RWPE1 (cell line): Measurements from ENCODE around the gene PPIA.

ENCODE experiments used
- CTCF ChIA-PET: fragments of 350-600 bp; sonication (Branson Sonifier 250); formaldehyde crosslinking; extraction: SDS; loops from one replicate; lab custom pipeline; 2021; lab: Yijun Ruan, JAX
- POLR2A ChIA-PET: fragments of 400-600 bp; formaldehyde crosslinking; extraction: SDS; loops from one replicate; lab custom pipeline; 2020; ENCODE audit warnings: antibody characterized with exemption; ENCODE audit not compliant: low non-redundant PET; lab: Yijun Ruan, JAX
- DNase-seq: peaks from one replicate; pipeline ENCODE4 v3.0.0; 2012; ENCODE audit warnings: low spot score
- H3K27ac ChIP-seq: fragments of 450-650 bp; 2 replicates; pipeline ENCODE4 v1.5.1; 2017
- CTCF ChIP-seq: fragments of 450-650 bp; conservative IDR thresholded peaks from 2 replicates; pipeline ENCODE4 v1.5.1; 2017; ENCODE audit warnings: low read depth, mild to moderate bottlenecking

The PPIA gene

GRCh38 chr7:44767134-44767911 is 29.2 kb upstream of the PPIA start:
- ChIA-PET POLR2A (no interaction called here), CTCF (interaction anchor here (0.6 kb wide), 1 partner anchor 25 kb away, joined by 3 read pairs; no protein-coding TSS in a partner anchor)
- DNase-seq: no peak
- TF ChIP-seq CTCF: no peak
- H3K27ac ChIP-seq: peak overlapping the region; percentile 72

- TF ChIP-seq CTCF: no peak
- no peak for DNase-seq
- ChIA-PET POLR2A (interaction anchor here (0.5 to 0.7 kb wide), 2 partner anchors 9 to 66 kb away, joined by 3 to 5 read pairs; no protein-coding TSS in a partner anchor), CTCF (no interaction called here)
- peak overlapping the region; percentile 72 for H3K27ac ChIP-seq
These were observed 28.4 kb upstream of the PPIA start for GRCh38 chr7:44767912-44768627.

- POLR2A ChIA-PET: interaction anchor here (0.5 to 0.7 kb wide), 2 partner anchors 8 to 67 kb away, joined by 3 to 5 read pairs; no protein-coding TSS in a partner anchor
- CTCF ChIA-PET: interaction anchor here (0.9 kb wide), 1 partner anchor 511 kb away, joined by 3 read pairs; no protein-coding TSS in a partner anchor
- H3K27ac ChIP-seq: peak overlapping the region; percentile 72
- TF ChIP-seq CTCF: no peak
- DNase-seq: no peak
These were observed 27.7 kb upstream of the PPIA start for GRCh38 chr7:44768628-44769371.

- POLR2A ChIA-PET: no interaction called here
- no peak for DNase-seq
- CTCF ChIA-PET: interaction anchor here (0.9 kb wide), 1 partner anchor 511 kb away, joined by 3 read pairs; no protein-coding TSS in a partner anchor
- peak overlapping the region; percentile 72 for H3K27ac ChIP-seq
- no peak for TF ChIP-seq CTCF
These were observed 27.1 kb upstream of the PPIA start for GRCh38 chr7:44769376-44769775.

GRCh38 chr7:44769776-44770294 is 26.6 kb upstream of the PPIA start:
- CTCF ChIA-PET: no interaction called here
- DNase-seq: no peak
- POLR2A ChIA-PET: no interaction called here
- TF ChIP-seq CTCF: no peak
- peak overlapping the region; percentile 72 for H3K27ac ChIP-seq

GRCh38 chr7:44771358-44771757 is 25.1 kb upstream of the PPIA start:
- TF ChIP-seq CTCF: no peak
- H3K27ac ChIP-seq: no peak overlapping the region
- CTCF ChIA-PET: interaction anchor here (0.6 kb wide), 1 partner anchor 1007 kb away, joined by 3 read pairs; no protein-coding TSS in a partner anchor
- POLR2A ChIA-PET: no interaction called here
- DNase-seq: no peak
